Measurements from ENCODE around the gene CCDC24. TPM values are rescaled to one million over a fixed set of nuclear protein-coding genes. Genes with fewer than 3 reads are reported as not detected.

CCDC24 gene
- total RNA-seq, 1 donor from 2014 or later = 3.3 TPM

DNA sequence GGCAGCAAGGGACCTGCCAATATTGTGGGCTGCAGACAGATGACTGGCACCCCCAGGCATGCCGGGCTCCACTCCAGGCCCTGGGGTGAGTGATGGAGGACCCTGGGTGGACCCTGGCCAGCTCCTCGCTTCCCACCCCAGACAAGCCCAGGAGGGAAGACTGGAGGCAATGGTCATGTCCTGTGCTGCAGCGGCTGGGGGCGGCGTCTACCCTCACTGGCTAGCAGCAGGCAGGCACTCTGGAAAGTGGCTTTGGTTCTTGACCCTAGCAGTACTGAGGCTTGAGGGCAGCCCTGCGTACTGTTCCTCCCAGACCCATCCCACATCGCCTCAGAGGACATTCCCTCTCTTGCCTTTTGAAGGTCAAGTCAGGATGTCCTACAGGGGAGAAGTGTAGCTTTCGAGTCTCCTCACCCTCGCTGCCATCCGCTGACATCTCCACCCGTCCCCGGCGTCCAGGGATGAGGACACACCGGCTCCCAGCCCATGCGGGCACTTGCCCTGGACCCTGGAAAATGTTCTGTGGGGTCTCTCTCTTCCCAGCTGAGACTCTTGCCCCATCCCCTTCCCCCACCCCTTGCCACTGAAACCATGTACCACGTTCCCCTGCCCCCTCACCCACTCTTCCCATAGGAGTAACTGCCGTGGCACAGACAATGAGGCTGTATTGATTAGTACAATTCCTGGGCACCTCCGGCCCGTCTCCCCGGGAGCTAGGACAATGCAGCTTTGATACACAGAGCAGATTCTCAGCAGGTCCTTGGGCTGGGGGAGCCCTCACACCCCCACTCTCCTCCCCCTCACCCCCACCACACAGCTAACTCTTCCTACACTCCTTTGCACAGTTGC, 24.9 kb downstream of the CCDC24 start:
- Histone ChIP-seq H4K20me1 (ENCODE audit: low read depth) (peaks cover 11% of the 10 kb centered on the region), H3K9me3 (ENCODE audit: low read depth) (no peaks in the 10 kb centered on the region), H3K4me1 (peaks cover 20% of the 10 kb centered on the region), H3K4me3 (no peak overlapping the region), H3K27me3 (no peaks in the 10 kb centered on the region), H2AFZ (replicated peaks) (no peak overlapping the region), H3K9ac (no peak overlapping the region), H3K27ac (no peak overlapping the region), H3K4me2 (peak overlapping the region; percentile 40), H3K36me3 (no peaks in the 10 kb centered on the region), H3K79me2 (ENCODE audit: low read depth) (no peaks in the 10 kb centered on the region), H3F3A (ENCODE audit: low read depth) (no peaks in the 10 kb centered on the region)
- H3K36me3 Mint-ChIP-seq = no peaks in the 10 kb centered on the region
- H3K27ac Mint-ChIP-seq = peak overlapping the region; percentile 95
- no peaks in the 10 kb centered on the region for H3K9me3 Mint-ChIP-seq
- no peak for TF ChIP-seq EZH2phosphoT487 (IDR thresholded peaks at IDR 0.05)
- TF ChIP-seq CTCF (IDR thresholded peaks at IDR 0.05) = no peak
- TF ChIP-seq EZH2 (IDR thresholded peaks at IDR 0.05) = no peak
- H3K4me1 Mint-ChIP-seq = peaks cover 51% of the 10 kb centered on the region
- DNase-seq (ENCODE audit: low spot score) = peak; percentile 28
- H3K27me3 Mint-ChIP-seq (ENCODE audit: insufficient read depth, low read depth) = peaks cover 3% of the 10 kb centered on the region
- H3K4me3 Mint-ChIP-seq = no peak overlapping the region

GRCh38 chr1:44016890-44017400, 25.5 kb downstream of the CCDC24 start:
- H3K79me2 ChIP-seq (ENCODE audit: low read depth) = no peaks in the 10 kb centered on the region
- H3K4me2 ChIP-seq = peak overlapping the region; percentile 40
- Mint-ChIP-seq H3K27me3 (ENCODE audit: insufficient read depth, low read depth) (peaks cover 6% of the 10 kb centered on the region), H3K4me3 (no peak overlapping the region), H3K9me3 (no peaks in the 10 kb centered on the region), H3K27ac (no peak overlapping the region), H3K36me3 (peaks cover 2% of the 10 kb centered on the region), H3K4me1 (peaks cover 49% of the 10 kb centered on the region)
- no peak overlapping the region for H2AFZ ChIP-seq (replicated peaks)
- no peaks in the 10 kb centered on the region for H3K36me3 ChIP-seq
- H3K27ac ChIP-seq = no peak overlapping the region
- H3F3A ChIP-seq (ENCODE audit: low read depth) = no peaks in the 10 kb centered on the region
- no peak overlapping the region for H3K9ac ChIP-seq
- no peaks in the 10 kb centered on the region for H3K9me3 ChIP-seq (ENCODE audit: low read depth)
- H3K4me1 ChIP-seq = peaks cover 20% of the 10 kb centered on the region
- DNase-seq (ENCODE audit: low spot score) = peak; percentile 51
- H3K4me3 ChIP-seq = no peak overlapping the region
- TF ChIP-seq EZH2 (IDR thresholded peaks at IDR 0.05) (no peak), EZH2phosphoT487 (IDR thresholded peaks at IDR 0.05) (no peak), CTCF (IDR thresholded peaks at IDR 0.05) (no peak)
- H3K27me3 ChIP-seq = no peaks in the 10 kb centered on the region
- peaks cover 11% of the 10 kb centered on the region for H4K20me1 ChIP-seq (ENCODE audit: low read depth)

- H3K9me3 Mint-ChIP-seq = no peaks in the 10 kb centered on the region
- peaks cover 38% of the 10 kb centered on the region for H3K4me1 Mint-ChIP-seq
- Histone ChIP-seq H4K20me1 (ENCODE audit: low read depth) (peaks cover 4% of the 10 kb centered on the region), H3K27me3 (no peaks in the 10 kb centered on the region), H3K9me3 (ENCODE audit: low read depth) (no peaks in the 10 kb centered on the region), H3K4me2 (no peak overlapping the region), H3K79me2 (ENCODE audit: low read depth) (no peaks in the 10 kb centered on the region), H3K4me1 (peaks cover 20% of the 10 kb centered on the region), H3F3A (ENCODE audit: low read depth) (no peaks in the 10 kb centered on the region), H3K9ac (no peak overlapping the region), H2AFZ (replicated peaks) (no peak overlapping the region), H3K4me3 (no peak overlapping the region), H3K36me3 (no peaks in the 10 kb centered on the region), H3K27ac (peak overlapping the region; percentile 16)
- H3K4me3 Mint-ChIP-seq = no peak overlapping the region
- peak; percentile 45 for DNase-seq (ENCODE audit: low spot score)
- H3K27ac Mint-ChIP-seq = no peak overlapping the region
- H3K36me3 Mint-ChIP-seq = peaks cover 6% of the 10 kb centered on the region
- TF ChIP-seq CTCF (IDR thresholded peaks at IDR 0.05) = no peak
- no peak for TF ChIP-seq EZH2 (IDR thresholded peaks at IDR 0.05)
- no peak for TF ChIP-seq EZH2phosphoT487 (IDR thresholded peaks at IDR 0.05)
- H3K27me3 Mint-ChIP-seq (ENCODE audit: insufficient read depth, low read depth) = peaks cover 4% of the 10 kb centered on the region
Measured at GRCh38 chr1:44019466-44019948, 28.1 kb downstream of the CCDC24 start.
